SK-N-SH (cell line): ENCODE data around the gene CCS. TPM values are rescaled to one million over a fixed set of nuclear protein-coding genes. Genes with fewer than 3 reads are reported as not detected.

Experiments used
- CTCF ChIA-PET: fragments of 300-600, 350-600 bp; formaldehyde crosslinking; extraction: SDS; loops from one replicate; lab custom pipeline; 2021; lab: Yijun Ruan, JAX
- POLR2A ChIA-PET: fragments of 350-600 bp; sonication (Branson Sonifier 250); formaldehyde crosslinking; extraction: SDS; loops from one replicate; lab custom pipeline; 2020; ENCODE audit warnings: antibody characterized with exemption, inconsistent platforms; lab: Yijun Ruan, JAX
- DNase-seq: peaks from one replicate; pipeline ENCODE4 v3.0.0; 2012
- H2AFZ ChIP-seq: fragments of 200-600 bp; sonication (generic); 2 replicates; pipeline ENCODE4 v1.8.1; 2016; ENCODE audit warnings: antibody characterized with exemption, mild to moderate bottlenecking, low read depth
- H3F3A ChIP-seq: fragments of 200-600 bp; sonication (generic); replicated peaks from 2 replicates; pipeline ENCODE3; 2016; ENCODE audit warnings: antibody characterized with exemption, mild to moderate bottlenecking; ENCODE audit not compliant: insufficient read depth
- H3K27ac ChIP-seq, 2 experiments: fragments of 200-500 bp in 1 of 2; fragments of 200-600 bp in 1 of 2; sonication (Bioruptor generic) in 1 of 2; sonication (generic), shearing (Covaris generic) in 1 of 2; 2 replicates each; pipeline versions ENCODE4 v1.5.1 to v1.6.1; 2014 to 2016; ENCODE audit warnings: low read depth in 2 of 2, inconsistent platforms in 1 of 2, low read length in 1 of 2, mild to moderate bottlenecking in 1 of 2, mixed read lengths in 1 of 2
- H3K27me3 ChIP-seq: fragments of 200-600 bp; sonication (generic), shearing (Covaris generic); 2 replicates; pipeline ENCODE4 v1.6.1; 2016; ENCODE audit warnings: mixed run types; ENCODE audit not compliant: insufficient read depth
- H3K36me3 ChIP-seq, 2 experiments: fragments of 200-500 bp in 1 of 2; fragments of 200-600 bp in 1 of 2; sonication (Bioruptor generic) in 1 of 2; sonication (generic) in 1 of 2; replicated peaks in 1 of 2; 2 replicates each; pipeline versions ENCODE3 to v1.5.1; 2014 to 2016; ENCODE audit warnings: low read length in 1 of 2, mild to moderate bottlenecking in 1 of 2; ENCODE audit not compliant: insufficient read depth in 2 of 2, control insufficient read depth in 1 of 2
- H3K4me1 ChIP-seq, 2 experiments: fragments of 200-500 bp in 1 of 2; fragments of 200-600 bp in 1 of 2; sonication (Bioruptor generic) in 1 of 2; sonication (generic), shearing (Covaris generic) in 1 of 2; 2 replicates each; pipeline versions ENCODE4 v1.5.1 to v1.6.1; 2014 to 2016; ENCODE audit warnings: low read depth in 1 of 2, low read length in 1 of 2, mixed run types in 1 of 2; ENCODE audit not compliant: insufficient read depth in 2 of 2, control insufficient read depth in 1 of 2
- H3K4me2 ChIP-seq: fragments of 200-600 bp; sonication (generic), shearing (Covaris generic); 2 replicates; pipeline ENCODE4 v1.6.1; 2017; ENCODE audit warnings: mixed run types
- H3K4me3 ChIP-seq, 2 experiments: fragments of 200-500 bp in 1 of 2; fragments of 200-600 bp in 1 of 2; sonication (Bioruptor generic) in 1 of 2; sonication (generic), shearing (Covaris generic) in 1 of 2; 2 replicates each; pipeline versions ENCODE4 v1.5.1 to v1.8.1; 2014 to 2016; ENCODE audit warnings: low read depth in 2 of 2, inconsistent platforms in 1 of 2, low read length in 1 of 2, mild to moderate bottlenecking in 1 of 2, mixed read lengths in 1 of 2, moderate library complexity in 1 of 2
- H3K79me2 ChIP-seq: fragments of 200-600 bp; sonication (generic); 2 replicates; pipeline ENCODE4 v1.8.1; 2017; ENCODE audit warnings: mild to moderate bottlenecking; ENCODE audit not compliant: insufficient read depth
- H3K9ac ChIP-seq: fragments of 200-600 bp; sonication (generic); 2 replicates; pipeline ENCODE4 v1.6.1; 2017; ENCODE audit warnings: mixed run types
- H3K9me2 ChIP-seq: fragments of 200-600 bp; sonication (generic); 2 replicates; pipeline ENCODE4 v1.6.1; 2017; ENCODE audit warnings: mixed run types
- H3K9me3 ChIP-seq: fragments of 200-600 bp; sonication (generic); 2 replicates; pipeline ENCODE4 v1.6.1; 2017; ENCODE audit warnings: mixed run types, mild to moderate bottlenecking, moderate library complexity
- H4K20me1 ChIP-seq: fragments of 200-600 bp; sonication (generic); 2 replicates; pipeline ENCODE4 v1.6.1; 2017; ENCODE audit warnings: mild to moderate bottlenecking, mixed run types; ENCODE audit not compliant: insufficient read depth
- CHD2 ChIP-seq: fragments of 150-350 bp; IDR thresholded peaks from 2 replicates; pipeline ENCODE4 v1.6.1; 2018; ENCODE audit warnings: low read length; ENCODE audit not compliant: partially characterized antibody
- EP300 ChIP-seq, 2 experiments: IDR thresholded peaks; 2 replicates each; pipeline versions ENCODE4 v1.4.0 to v1.6.1; 2012; ENCODE audit warnings: borderline replicate concordance in 1 of 2, low read depth in 1 of 2, low read length in 1 of 2
- EZH2phosphoT487 ChIP-seq: fragments of 200-600 bp; sonication (generic); IDR thresholded peaks from 2 replicates; pipeline ENCODE4 v1.6.1; 2017; ENCODE audit warnings: low read depth, mixed run types, mild to moderate bottlenecking, antibody characterized with exemption, moderate library complexity, borderline replicate concordance
- FOSL2 ChIP-seq: IDR thresholded peaks from 2 replicates; pipeline ENCODE4 v1.4.0; 2012; ENCODE audit warnings: low read depth, mild to moderate bottlenecking, moderate library complexity, borderline replicate concordance
- FOXJ3 ChIP-seq: sonication (generic); formaldehyde crosslinking; IDR thresholded peaks from 2 replicates; pipeline ENCODE4 v1.5.1; 2020; ENCODE audit warnings: mild to moderate bottlenecking, missing genetic modification reagents
- FOXM1 ChIP-seq: IDR thresholded peaks from 2 replicates; pipeline ENCODE4 v1.4.0; 2012; ENCODE audit warnings: low read depth, mild to moderate bottlenecking
- GATA2 ChIP-seq: sonication (generic); formaldehyde crosslinking; IDR thresholded peaks from 2 replicates; pipeline ENCODE4 v1.5.0; 2020; ENCODE audit warnings: mild to moderate bottlenecking, missing genetic modification reagents
- JUND ChIP-seq: IDR thresholded peaks from 2 replicates; pipeline ENCODE4 v1.4.0; 2012
- MEF2A ChIP-seq: IDR thresholded peaks from 2 replicates; pipeline ENCODE4 v1.4.0; 2012; ENCODE audit warnings: low read depth, borderline replicate concordance
- MXI1 ChIP-seq: IDR thresholded peaks from 2 replicates; pipeline ENCODE4 v1.6.1; 2012; ENCODE audit warnings: mild to moderate bottlenecking, low read depth, low read length, improper control_type of control experiment
- NFIC ChIP-seq: IDR thresholded peaks from 2 replicates; pipeline ENCODE4 v1.4.0; 2012; ENCODE audit warnings: borderline replicate concordance
- POLR2AphosphoS5 ChIP-seq: IDR thresholded peaks from 2 replicates; pipeline ENCODE4 v1.6.1; 2012; ENCODE audit warnings: low read depth, low read length
- RAD21 ChIP-seq: IDR thresholded peaks from 2 replicates; pipeline ENCODE4 v1.6.1; 2012; ENCODE audit warnings: mild to moderate bottlenecking, low read length
- RXRA ChIP-seq: IDR thresholded peaks from 2 replicates; pipeline ENCODE4 v1.4.0; 2012; ENCODE audit warnings: low read depth, mild to moderate bottlenecking, borderline replicate concordance
- SIN3A ChIP-seq: IDR thresholded peaks from 2 replicates; pipeline ENCODE4 v1.6.1; 2012; ENCODE audit warnings: low read depth, mild to moderate bottlenecking, low read length, moderate library complexity, borderline replicate concordance
- SMC3 ChIP-seq: IDR thresholded peaks from 2 replicates; pipeline ENCODE4 v1.6.1; 2012; ENCODE audit warnings: low read depth, low read length, improper control_type of control experiment
- TAF1 ChIP-seq: IDR thresholded peaks from 2 replicates; pipeline ENCODE4 v1.6.1; 2012; ENCODE audit warnings: low read depth, mild to moderate bottlenecking, low read length, moderate library complexity, borderline replicate concordance
- TCF12 ChIP-seq: IDR thresholded peaks from 2 replicates; pipeline ENCODE4 v1.4.0; 2012
- TEAD4 ChIP-seq: IDR thresholded peaks from 2 replicates; pipeline ENCODE4 v1.4.0; 2012; ENCODE audit warnings: mild to moderate bottlenecking, borderline replicate concordance; ENCODE audit not compliant: insufficient read depth
- WGBS: methylation state at CpG from one replicate; pipeline ENCODE4 v1.1.6; 2017; ENCODE audit warnings: low lambda C conversion rate; 5-methylcytosine and 5-hydroxymethylcytosine counted together
- polyA plus RNA-seq, 3 experiments: library from polyadenylated mRNA; depleted of rRNA; stranded (reverse); fragments of >200 nt; gene quantifications; 2 replicates each; pipeline ENCODE4 v1.2.3, GENCODE V29; 2012
- TF ChIP-seq, protein P1 (sequence below): IDR thresholded peaks from 2 replicates; pipeline ENCODE4 v1.4.0; 2012; ENCODE audit warnings: low read depth, borderline replicate concordance
- TF ChIP-seq, protein P2 (sequence below): fragments of 200-600 bp; sonication (generic); IDR thresholded peaks from 2 replicates; pipeline ENCODE4 v1.6.1; 2017; ENCODE audit warnings: antibody characterized with exemption, mild to moderate bottlenecking, moderate library complexity
- TF ChIP-seq, protein P3 (sequence below): fragments of 150-350 bp; IDR thresholded peaks from 2 replicates; pipeline ENCODE4 v1.6.1; 2016; ENCODE audit warnings: mild to moderate bottlenecking, low read depth, low read length
- TF ChIP-seq, protein P4 (sequence below): IDR thresholded peaks from 2 replicates; pipeline ENCODE4 v1.4.0; 2012; ENCODE audit warnings: low read depth, borderline replicate concordance
- TF ChIP-seq, protein P5 (sequence below): fragments of 150-350 bp; IDR thresholded peaks from 2 replicates; pipeline ENCODE4 v1.6.1; 2017; ENCODE audit warnings: antibody characterized with exemption, low read length, low read depth, borderline replicate concordance
- TF ChIP-seq, protein P6 (sequence below): IDR thresholded peaks from 2 replicates; pipeline ENCODE4 v1.4.0; 2012; ENCODE audit warnings: low read depth

CCS gene
- polyA plus RNA-seq, 1 of the 3 experiments (the other 2 are of a cell fraction), result 56.1 TPM

DNA sequence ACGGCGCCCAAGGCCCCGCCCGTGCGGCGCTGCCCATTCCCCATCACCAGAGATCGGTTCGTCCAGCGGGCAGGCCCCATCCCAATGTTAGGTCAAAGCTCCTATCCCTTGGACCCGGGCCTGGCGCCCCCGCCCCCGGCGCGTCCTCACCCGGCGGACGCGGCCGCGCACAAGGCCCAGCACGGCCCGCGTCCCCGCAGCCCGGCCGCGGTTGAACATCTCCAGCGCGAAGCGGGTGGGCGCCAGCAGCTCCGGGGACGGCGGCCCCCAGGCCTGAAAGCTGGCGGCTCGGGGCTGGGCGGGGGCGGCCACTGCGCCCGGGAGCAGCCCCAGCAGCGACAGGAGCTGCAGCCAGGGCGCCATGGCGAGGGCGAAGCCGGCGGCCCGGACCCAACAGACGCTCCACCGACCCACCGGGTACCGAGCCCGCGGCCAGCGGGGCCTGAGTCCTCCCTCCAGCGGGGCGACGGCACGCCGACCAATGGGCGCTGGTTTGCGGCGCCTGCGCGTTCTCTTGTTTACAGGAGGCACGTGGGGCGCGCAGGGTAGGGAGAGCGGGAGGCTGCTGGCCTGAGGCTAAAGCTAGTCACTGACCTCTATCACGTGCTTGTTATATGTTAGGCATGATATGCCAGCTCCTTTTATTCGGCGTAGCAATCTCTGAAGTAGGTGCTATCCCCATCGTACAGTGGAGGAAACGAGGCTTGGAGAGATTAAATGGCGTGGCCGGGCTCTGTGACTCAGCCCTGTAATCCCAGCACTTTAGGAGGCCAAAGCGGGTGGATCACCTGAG is 24.7 kb upstream of the CCS start, which contains the start of gene CTSF:
Gene CTSF, minus strand, starts transcription at position 483 of the 793 bp plus-strand sequence. Its CDS starts 120 bp downstream, at position 363.
- H3K79me2 ChIP-seq, result no peaks in the 10 kb centered on the region
- DNase-seq, result peak; percentile 100
- POLR2A ChIA-PET, result interaction anchor here (0.9 to 2.7 kb wide), 3 partner anchors 23 to 109 kb away, joined by 5 to 8 read pairs (median 6); partner anchors contain the start of genes CCDC87, CCS, RBM4B and ZDHHC24
- TF ChIP-seq TAF1, result no peak
- TF ChIP-seq NFIC, result no peak
- TF ChIP-seq TEAD4, result no peak
- peak; percentile 28 for TF ChIP-seq CHD2
- TF ChIP-seq, protein P1, sequence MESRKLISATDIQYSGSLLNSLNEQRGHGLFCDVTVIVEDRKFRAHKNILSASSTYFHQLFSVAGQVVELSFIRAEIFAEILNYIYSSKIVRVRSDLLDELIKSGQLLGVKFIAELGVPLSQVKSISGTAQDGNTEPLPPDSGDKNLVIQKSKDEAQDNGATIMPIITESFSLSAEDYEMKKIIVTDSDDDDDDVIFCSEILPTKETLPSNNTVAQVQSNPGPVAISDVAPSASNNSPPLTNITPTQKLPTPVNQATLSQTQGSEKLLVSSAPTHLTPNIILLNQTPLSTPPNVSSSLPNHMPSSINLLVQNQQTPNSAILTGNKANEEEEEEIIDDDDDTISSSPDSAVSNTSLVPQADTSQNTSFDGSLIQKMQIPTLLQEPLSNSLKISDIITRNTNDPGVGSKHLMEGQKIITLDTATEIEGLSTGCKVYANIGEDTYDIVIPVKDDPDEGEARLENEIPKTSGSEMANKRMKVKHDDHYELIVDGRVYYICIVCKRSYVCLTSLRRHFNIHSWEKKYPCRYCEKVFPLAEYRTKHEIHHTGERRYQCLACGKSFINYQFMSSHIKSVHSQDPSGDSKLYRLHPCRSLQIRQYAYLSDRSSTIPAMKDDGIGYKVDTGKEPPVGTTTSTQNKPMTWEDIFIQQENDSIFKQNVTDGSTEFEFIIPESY, result no peak
- TF ChIP-seq RXRA, result no peak
- no peak for TF ChIP-seq SMC3
- TF ChIP-seq POLR2AphosphoS5, result no peak
- no peak for TF ChIP-seq EP300 (IDR thresholded peaks at IDR 0.05; ENCODE audit: borderline replicate concordance in 1 of 2, low read depth in 1 of 2, low read length in 1 of 2)
- TF ChIP-seq, protein P2, sequence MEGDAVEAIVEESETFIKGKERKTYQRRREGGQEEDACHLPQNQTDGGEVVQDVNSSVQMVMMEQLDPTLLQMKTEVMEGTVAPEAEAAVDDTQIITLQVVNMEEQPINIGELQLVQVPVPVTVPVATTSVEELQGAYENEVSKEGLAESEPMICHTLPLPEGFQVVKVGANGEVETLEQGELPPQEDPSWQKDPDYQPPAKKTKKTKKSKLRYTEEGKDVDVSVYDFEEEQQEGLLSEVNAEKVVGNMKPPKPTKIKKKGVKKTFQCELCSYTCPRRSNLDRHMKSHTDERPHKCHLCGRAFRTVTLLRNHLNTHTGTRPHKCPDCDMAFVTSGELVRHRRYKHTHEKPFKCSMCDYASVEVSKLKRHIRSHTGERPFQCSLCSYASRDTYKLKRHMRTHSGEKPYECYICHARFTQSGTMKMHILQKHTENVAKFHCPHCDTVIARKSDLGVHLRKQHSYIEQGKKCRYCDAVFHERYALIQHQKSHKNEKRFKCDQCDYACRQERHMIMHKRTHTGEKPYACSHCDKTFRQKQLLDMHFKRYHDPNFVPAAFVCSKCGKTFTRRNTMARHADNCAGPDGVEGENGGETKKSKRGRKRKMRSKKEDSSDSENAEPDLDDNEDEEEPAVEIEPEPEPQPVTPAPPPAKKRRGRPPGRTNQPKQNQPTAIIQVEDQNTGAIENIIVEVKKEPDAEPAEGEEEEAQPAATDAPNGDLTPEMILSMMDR, result no peak
- TF ChIP-seq GATA2 (CRISPR knock-in tag), result no peak
- no peak for TF ChIP-seq TCF12
- peak; percentile 65; the same call in 1 of the 2 replicates for TF ChIP-seq SIN3A
- TF ChIP-seq, protein P3, sequence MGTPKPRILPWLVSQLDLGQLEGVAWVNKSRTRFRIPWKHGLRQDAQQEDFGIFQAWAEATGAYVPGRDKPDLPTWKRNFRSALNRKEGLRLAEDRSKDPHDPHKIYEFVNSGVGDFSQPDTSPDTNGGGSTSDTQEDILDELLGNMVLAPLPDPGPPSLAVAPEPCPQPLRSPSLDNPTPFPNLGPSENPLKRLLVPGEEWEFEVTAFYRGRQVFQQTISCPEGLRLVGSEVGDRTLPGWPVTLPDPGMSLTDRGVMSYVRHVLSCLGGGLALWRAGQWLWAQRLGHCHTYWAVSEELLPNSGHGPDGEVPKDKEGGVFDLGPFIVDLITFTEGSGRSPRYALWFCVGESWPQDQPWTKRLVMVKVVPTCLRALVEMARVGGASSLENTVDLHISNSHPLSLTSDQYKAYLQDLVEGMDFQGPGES, result no peak
- TF ChIP-seq FOSL2, result no peak
- TF ChIP-seq RAD21, result no peak
- no peak for TF ChIP-seq JUND
- TF ChIP-seq, protein P4, sequence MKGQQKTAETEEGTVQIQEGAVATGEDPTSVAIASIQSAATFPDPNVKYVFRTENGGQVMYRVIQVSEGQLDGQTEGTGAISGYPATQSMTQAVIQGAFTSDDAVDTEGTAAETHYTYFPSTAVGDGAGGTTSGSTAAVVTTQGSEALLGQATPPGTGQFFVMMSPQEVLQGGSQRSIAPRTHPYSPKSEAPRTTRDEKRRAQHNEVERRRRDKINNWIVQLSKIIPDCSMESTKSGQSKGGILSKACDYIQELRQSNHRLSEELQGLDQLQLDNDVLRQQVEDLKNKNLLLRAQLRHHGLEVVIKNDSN, result peak; percentile 82
- TF ChIP-seq FOXJ3 (CRISPR knock-in tag), result 0 out of 2 replicates have a peak, but pooled peaks have one; percentile 24
- TF ChIP-seq, protein P5, sequence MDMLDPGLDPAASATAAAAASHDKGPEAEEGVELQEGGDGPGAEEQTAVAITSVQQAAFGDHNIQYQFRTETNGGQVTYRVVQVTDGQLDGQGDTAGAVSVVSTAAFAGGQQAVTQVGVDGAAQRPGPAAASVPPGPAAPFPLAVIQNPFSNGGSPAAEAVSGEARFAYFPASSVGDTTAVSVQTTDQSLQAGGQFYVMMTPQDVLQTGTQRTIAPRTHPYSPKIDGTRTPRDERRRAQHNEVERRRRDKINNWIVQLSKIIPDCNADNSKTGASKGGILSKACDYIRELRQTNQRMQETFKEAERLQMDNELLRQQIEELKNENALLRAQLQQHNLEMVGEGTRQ, result peak; percentile 49
- TF ChIP-seq, protein P6, sequence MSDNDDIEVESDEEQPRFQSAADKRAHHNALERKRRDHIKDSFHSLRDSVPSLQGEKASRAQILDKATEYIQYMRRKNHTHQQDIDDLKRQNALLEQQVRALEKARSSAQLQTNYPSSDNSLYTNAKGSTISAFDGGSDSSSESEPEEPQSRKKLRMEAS, result peak; percentile 100
- TF ChIP-seq FOXM1, result no peak
- no peak for TF ChIP-seq MEF2A
- peak; percentile 98 for TF ChIP-seq MXI1
- TF ChIP-seq EZH2phosphoT487, result no peak

More for the DNA sequence above, 24.7 kb upstream of the CCS start, which contains the start of gene CTSF:
- Histone ChIP-seq H3K9ac (peak within 1 kb of the TSS; percentile 37; the same call in 1 of the 2 replicates), H3K27me3 (no peaks in the 10 kb centered on the region), H3K9me2 (no peaks in the 10 kb centered on the region), H3K4me2 (peak within 1 kb of the TSS; percentile 79), H3K36me3 (no peaks in the 10 kb centered on the region), H3K4me3 (peak within 1 kb of the TSS; percentile 58 to 59), H3K4me1 (peaks cover 0 to 7% of the 10 kb centered on the region in 2 experiments; a peak in 1 of 4 replicates), H2AFZ (peak within 1 kb of the TSS; percentile 73), H3K9me3 (no peaks in the 10 kb centered on the region), H3K27ac (peak within 1 kb of the TSS in 1 of 2 experiments; percentile 23; a peak in 1 of 4 replicates), H4K20me1 (no peaks in the 10 kb centered on the region), H3F3A (no peaks in the 10 kb centered on the region)
- CTCF ChIA-PET, result interaction anchor here (0.7 to 5.1 kb wide), 10 partner anchors 10 to 315 kb away, joined by 3 to 30 read pairs (median 4); partner anchors contain the start of genes CCDC87, CCS and RBM4B
- 10% methylated on average over 30 of the region's 77 CpGs for WGBS
